MCF 10A (cell line): ENCODE results near the gene HLA-DMB. TPM values are rescaled to one million over a fixed set of nuclear protein-coding genes. Genes with fewer than 3 reads are reported as not detected.

ENCODE experiments used
- BruUV-seq: library from RNA; stranded (reverse); fragments of 400-500 nt; replicated peaks from 2 replicates; lab custom pipeline; 2021; lab: Mats Ljungman, UMichigan
- CTCF ChIA-PET: fragments of 300-600 bp; sonication (Branson Sonifier 250); formaldehyde crosslinking; extraction: SDS; loops from one replicate; lab custom pipeline; 2021; ENCODE audit warnings: antibody characterized with exemption, inconsistent platforms; lab: Yijun Ruan, JAX
- POLR2A ChIA-PET: fragments of 300-600, 350-650 bp; sonication (Branson Sonifier 250); formaldehyde crosslinking; extraction: SDS; loops from one replicate; lab custom pipeline; 2020; ENCODE audit warnings: antibody characterized with exemption, inconsistent platforms; lab: Yijun Ruan, JAX
- DNase-seq: peaks from one replicate; pipeline ENCODE4 v3.0.0-alpha.2; 2018; ENCODE audit not compliant: unreplicated experiment
- H3K27ac Mint-ChIP-seq: one replicate; pipeline ENCODE4 v1.8.0; 2022; ENCODE audit warnings: mild to moderate bottlenecking, low read depth, mixed read lengths; ENCODE audit not compliant: unreplicated experiment
- H3K27me3 Mint-ChIP-seq: one replicate; pipeline ENCODE4 v1.8.0; 2022; ENCODE audit warnings: mixed read lengths; ENCODE audit not compliant: insufficient read depth, unreplicated experiment
- H3K36me3 Mint-ChIP-seq: one replicate; pipeline ENCODE4 v1.8.0; 2022; ENCODE audit warnings: mild to moderate bottlenecking, moderate library complexity, mixed read lengths; ENCODE audit not compliant: insufficient read depth, unreplicated experiment
- H3K4me1 Mint-ChIP-seq: one replicate; pipeline ENCODE4 v1.8.0; 2022; ENCODE audit warnings: mixed read lengths; ENCODE audit not compliant: insufficient read depth, unreplicated experiment
- H3K4me3 Mint-ChIP-seq: one replicate; pipeline ENCODE4 v1.8.0; 2022; ENCODE audit warnings: mild to moderate bottlenecking, moderate library complexity, mixed read lengths; ENCODE audit not compliant: unreplicated experiment
- H3K9me3 Mint-ChIP-seq: one replicate; pipeline ENCODE4 v1.8.0; 2022; ENCODE audit warnings: mixed read lengths; ENCODE audit not compliant: unreplicated experiment
- CTCF ChIP-seq: fragments of 200-600 bp; IDR thresholded peaks from one replicate; pipeline ENCODE4 v1.8.0; 2022; ENCODE audit warnings: antibody characterized with exemption, mild to moderate bottlenecking; ENCODE audit not compliant: unreplicated experiment
- intact Hi-C: fragments of 100-400 bp; cut with micrococcal nuclease; formaldehyde crosslinking; loops from 2 replicates; pipeline ENCODE4 v1.14.1; 2022
- total RNA-seq: library from RNA; stranded (reverse); gene quantifications from 2 replicates; pipeline ENCODE4 v1.2.3, GENCODE V29; 2022

The HLA-DMB gene
- total RNA-seq, 1 experiment from 2014 or later, result not detected

GRCh38 chr6:32886681-32887383, 54.0 kb downstream of the HLA-DMB start:
- Mint-ChIP-seq H3K9me3 (no peaks in the 10 kb centered on the region), H3K4me1 (peaks cover 11% of the 10 kb centered on the region), H3K4me3 (no peak overlapping the region), H3K27ac (no peak overlapping the region), H3K36me3 (no peaks in the 10 kb centered on the region), H3K27me3 (no peaks in the 10 kb centered on the region)
- BruUV-seq, result no TSS peak
- ChIA-PET POLR2A (interaction anchor here (0.9 to 2.1 kb wide), 5 partner anchors 8 to 98 kb away, joined by 3 to 9 read pairs (median 4); partner anchors contain the start of gene BRD2), CTCF (interaction anchor here (0.5 to 2.9 kb wide), 18 partner anchors 8 to 106 kb away, joined by 3 to 31 read pairs (median 6); partner anchors contain the start of gene HLA-DMA)
- DNase-seq, result peak; percentile 80
- intact Hi-C loops, result loop anchor here (5.0 kb wide), 1 partner anchor 45 kb away; no protein-coding TSS in a partner anchor
- no peak for TF ChIP-seq CTCF

GRCh38 chr6:32885698-32886286, 55.0 kb downstream of the HLA-DMB start:
- peak; percentile 56 for TF ChIP-seq CTCF
- BruUV-seq, result no TSS peak
- intact Hi-C loops, result loop anchor here (1.0 to 5.0 kb wide), 3 partner anchors 47 to 99 kb away; no protein-coding TSS in a partner anchor
- ChIA-PET POLR2A (interaction anchor here (0.6 to 2.1 kb wide), 8 partner anchors 9 to 99 kb away, joined by 3 to 9 read pairs (median 4); partner anchors contain the start of gene BRD2), CTCF (interaction anchor here (0.6 to 2.9 kb wide), 30 partner anchors 9 to 397 kb away, joined by 3 to 31 read pairs (median 5); partner anchors contain the start of genes HLA-DMA and TAP2)
- Mint-ChIP-seq H3K4me1 (peaks cover 11% of the 10 kb centered on the region), H3K27me3 (no peaks in the 10 kb centered on the region), H3K27ac (no peak overlapping the region), H3K36me3 (no peaks in the 10 kb centered on the region), H3K4me3 (no peak overlapping the region), H3K9me3 (no peaks in the 10 kb centered on the region)
- DNase-seq, result peak; percentile 74

Other genes with a start within 250 kb of the HLA-DMB start
- gene HLA-DQA2, start 199.6 kb downstream of the HLA-DMB start, total RNA-seq, result not detected in 2 replicates
- not detected in 2 replicates for gene HLA-DQB2, start 177.5 kb downstream of the HLA-DMB start, total RNA-seq
- gene HLA-DOB, start 124.0 kb downstream of the HLA-DMB start, total RNA-seq, result 0.56 and 0.79 TPM in 2 replicates
- gene TAP2, start 102.3 kb downstream of the HLA-DMB start, total RNA-seq, result 43.3 and 61.2 TPM in 2 replicates
- gene PSMB8, start 97.0 kb downstream of the HLA-DMB start, total RNA-seq, result 34.1 and 47.3 TPM in 2 replicates
- 32.3 and 35.2 TPM in 2 replicates for gene TAP1, start 87.3 kb downstream of the HLA-DMB start, total RNA-seq
- 3.5 and 4.4 TPM in 2 replicates for gene PSMB9, start 86.8 kb downstream of the HLA-DMB start, total RNA-seq
- 2.4 and 2.9 TPM in 2 replicates for gene HLA-DMA, start 12.1 kb upstream of the HLA-DMB start, total RNA-seq
- 201 and 223 TPM in 2 replicates for gene BRD2, start 27.6 kb upstream of the HLA-DMB start, total RNA-seq
- not detected in 2 replicates for gene HLA-DOA, start 68.6 kb upstream of the HLA-DMB start, total RNA-seq
- not detected in 2 replicates for gene HLA-DPA1, start 132.6 kb upstream of the HLA-DMB start, total RNA-seq
- not detected in 2 replicates for gene HLA-DPB1, start 135.0 kb upstream of the HLA-DMB start, total RNA-seq